Stimulated activated CD8-positive, alpha-beta memory T cell treated with anti-CD3 and anti-CD28 coated beads, Interleukin-12 subunit alpha, Interleukin-12 subunit beta, amount 100 ng/mL, for 4 hours (primary cell): ENCODE measurements around the gene MAL.

Experiments
- DNase-seq: peaks from one replicate; pipeline ENCODE4 v3.0.0-alpha.2; 2020; ENCODE audit warnings: low read depth

MAL gene

GRCh38 chr2:95025406-95026319 is at the start of gene MAL:
Gene MAL, plus strand, starts transcription at chr2:95025708. Its CDS starts 85 bp downstream, at chr2:95025793.
- peak; percentile 26 for DNase-seq

GRCh38 chr2:94977826-94978225 is 47.7 kb upstream of the MAL start:
- no peak for DNase-seq

GRCh38 chr2:94978917-94979316 is 46.6 kb upstream of the MAL start:
- DNase-seq, result no peak

DNA sequence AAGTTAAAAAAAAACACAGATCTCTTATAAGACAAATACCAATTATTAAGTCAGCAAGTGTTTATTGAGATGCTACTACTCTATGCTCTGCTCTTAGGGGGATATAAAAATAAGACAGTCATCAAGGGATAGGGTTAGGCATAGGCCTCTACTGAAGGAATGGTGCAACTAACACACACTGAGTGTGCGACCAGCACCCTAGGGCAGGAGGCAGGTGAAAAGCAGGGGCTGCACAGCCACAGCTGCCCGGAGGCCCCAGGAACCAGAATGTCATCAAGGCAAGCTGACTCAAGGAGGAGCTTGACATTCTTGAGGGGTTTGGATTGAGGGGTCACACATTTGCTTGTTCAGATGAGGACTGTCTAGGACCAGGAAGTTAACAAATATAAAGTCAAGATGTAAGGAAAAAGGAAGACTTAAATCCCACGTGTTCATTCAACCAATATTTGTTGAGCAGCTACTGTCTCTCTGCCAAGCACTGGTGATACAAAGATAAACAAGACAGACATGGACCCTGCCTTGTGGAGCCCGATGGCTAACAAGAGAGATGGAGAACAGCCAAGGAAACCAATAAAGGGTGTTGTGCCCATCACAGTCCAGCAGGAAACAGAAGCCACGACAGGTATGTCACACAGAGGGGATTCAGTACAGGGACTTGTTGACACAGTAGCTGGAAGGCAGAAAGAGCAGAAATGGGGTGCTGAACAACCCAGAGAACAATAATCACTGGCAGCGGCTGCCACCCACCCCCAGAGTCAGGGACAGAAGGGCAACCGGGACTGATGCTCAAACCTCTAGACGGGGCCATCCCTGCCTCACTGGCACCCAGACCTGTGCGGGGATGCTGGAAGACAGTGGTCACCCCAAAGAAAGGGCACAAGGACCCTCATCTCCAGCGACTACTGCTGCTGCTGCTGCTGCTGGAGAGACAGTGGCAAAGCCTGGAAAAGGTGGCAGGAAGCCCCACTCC is 45.8 kb upstream of the MAL start:
- no peak for DNase-seq

- no peak for DNase-seq
Observed at GRCh38 chr2:94980406-94980805, 45.1 kb upstream of the MAL start.

- no peak for DNase-seq
Observed at GRCh38 chr2:94982156-94982555, 43.4 kb upstream of the MAL start.

- no peak for DNase-seq
Observed at GRCh38 chr2:94982675-94983074, 42.8 kb upstream of the MAL start.

DNA sequence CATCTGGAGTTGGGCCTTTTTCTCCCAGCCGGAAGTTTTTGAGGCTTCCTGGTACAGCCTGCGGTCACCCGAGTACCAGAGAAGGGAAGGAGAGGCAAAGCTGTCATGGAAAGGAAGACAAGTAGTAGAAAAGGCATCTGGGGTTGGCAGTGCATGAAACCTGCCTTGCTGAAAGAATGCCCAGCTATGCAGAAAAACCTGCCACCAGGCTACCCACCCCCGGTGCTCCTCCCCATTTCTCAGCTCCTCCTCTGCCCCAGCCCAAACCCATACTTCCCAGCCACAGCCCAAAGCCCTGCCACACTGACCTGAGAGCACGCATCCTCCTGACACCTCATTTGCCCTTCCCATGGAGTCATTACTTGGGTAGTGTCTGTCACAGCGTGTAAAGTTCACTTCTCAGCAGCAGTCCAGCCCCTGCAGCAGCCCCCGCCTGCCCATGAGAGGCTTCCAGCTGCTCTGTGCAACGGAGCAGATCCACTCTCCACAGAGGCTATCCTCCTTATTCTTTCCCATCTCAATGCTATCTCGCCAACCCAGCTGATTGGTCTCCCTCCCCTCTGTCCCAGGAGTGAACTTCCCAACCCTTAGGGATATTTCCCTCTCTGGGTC is 40.4 kb upstream of the MAL start:
- no peak for DNase-seq

GRCh38 chr2:94985636-94986035 is 39.9 kb upstream of the MAL start:
- DNase-seq, result no peak

DNA sequence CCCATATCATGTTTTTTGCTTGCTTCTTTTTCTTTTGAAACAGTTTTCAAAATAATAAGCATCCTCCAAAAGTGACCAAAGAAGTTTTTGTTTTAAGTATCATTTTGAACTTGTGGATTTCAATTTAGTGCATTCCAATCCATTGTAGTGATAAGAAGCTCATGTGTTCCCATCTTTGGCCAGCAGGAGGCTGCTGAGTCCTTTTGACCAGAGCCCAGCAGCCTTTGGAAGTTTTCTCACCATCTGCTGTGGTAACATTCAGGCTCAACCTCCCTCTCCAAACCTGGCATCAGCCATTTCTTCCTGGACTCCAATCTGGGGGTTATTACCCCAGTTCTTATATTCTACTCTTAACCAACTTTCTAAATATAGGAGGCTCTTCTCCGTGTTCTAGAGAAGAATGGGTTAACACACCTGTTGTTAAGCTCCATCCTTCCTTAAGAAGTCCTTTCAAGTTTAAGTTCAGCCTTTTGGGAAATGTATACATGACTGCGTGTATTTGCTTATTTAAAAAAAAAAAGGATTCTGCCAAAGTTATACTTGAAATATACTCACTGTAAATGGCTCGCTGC is 39.0 kb upstream of the MAL start:
- no peak for DNase-seq

- DNase-seq, result no peak
Observed at GRCh38 chr2:94987074-94988020, 38.2 kb upstream of the MAL start.

DNA sequence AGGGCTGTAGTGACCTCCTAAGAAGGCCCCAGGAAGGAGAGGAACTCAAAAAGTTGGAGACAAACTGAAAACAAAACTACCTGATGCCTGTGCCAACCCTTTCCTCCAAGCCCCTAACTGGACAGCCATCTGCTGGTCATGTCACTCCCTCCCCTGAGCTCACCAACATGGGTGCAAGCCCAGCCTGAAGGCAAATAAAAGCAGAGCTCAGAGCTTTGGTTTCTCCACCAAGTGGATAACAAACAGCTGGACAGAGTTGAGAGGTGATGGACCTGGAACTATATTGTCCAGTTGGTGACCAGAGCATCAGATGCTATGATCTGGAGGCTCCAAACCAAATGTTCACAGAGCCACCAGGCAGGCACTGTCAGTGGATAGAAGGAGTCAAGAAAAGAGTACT is 34.6 kb upstream of the MAL start:
- DNase-seq, result no peak

DNA sequence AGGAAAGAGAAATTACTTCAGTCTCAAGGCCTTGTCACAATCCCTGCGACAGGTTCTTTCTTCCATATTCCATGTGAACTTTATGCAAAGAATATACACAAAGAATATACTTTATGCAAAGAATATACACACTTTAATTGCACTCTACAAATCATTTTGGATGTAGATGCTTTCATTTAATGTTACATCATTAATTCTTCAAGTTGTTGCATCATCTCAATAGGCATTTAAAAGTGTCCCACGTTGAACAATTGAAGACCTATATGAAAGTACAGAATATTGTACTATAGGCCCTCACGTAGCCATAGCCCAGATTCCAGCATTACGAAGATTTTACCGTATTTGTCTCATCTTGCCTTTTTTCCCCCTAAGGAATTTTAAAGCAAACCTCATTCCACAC is 33.1 kb upstream of the MAL start:
- no peak for DNase-seq

GRCh38 chr2:94993176-94994062 is 32.1 kb upstream of the MAL start:
- DNase-seq, result no peak

DNA sequence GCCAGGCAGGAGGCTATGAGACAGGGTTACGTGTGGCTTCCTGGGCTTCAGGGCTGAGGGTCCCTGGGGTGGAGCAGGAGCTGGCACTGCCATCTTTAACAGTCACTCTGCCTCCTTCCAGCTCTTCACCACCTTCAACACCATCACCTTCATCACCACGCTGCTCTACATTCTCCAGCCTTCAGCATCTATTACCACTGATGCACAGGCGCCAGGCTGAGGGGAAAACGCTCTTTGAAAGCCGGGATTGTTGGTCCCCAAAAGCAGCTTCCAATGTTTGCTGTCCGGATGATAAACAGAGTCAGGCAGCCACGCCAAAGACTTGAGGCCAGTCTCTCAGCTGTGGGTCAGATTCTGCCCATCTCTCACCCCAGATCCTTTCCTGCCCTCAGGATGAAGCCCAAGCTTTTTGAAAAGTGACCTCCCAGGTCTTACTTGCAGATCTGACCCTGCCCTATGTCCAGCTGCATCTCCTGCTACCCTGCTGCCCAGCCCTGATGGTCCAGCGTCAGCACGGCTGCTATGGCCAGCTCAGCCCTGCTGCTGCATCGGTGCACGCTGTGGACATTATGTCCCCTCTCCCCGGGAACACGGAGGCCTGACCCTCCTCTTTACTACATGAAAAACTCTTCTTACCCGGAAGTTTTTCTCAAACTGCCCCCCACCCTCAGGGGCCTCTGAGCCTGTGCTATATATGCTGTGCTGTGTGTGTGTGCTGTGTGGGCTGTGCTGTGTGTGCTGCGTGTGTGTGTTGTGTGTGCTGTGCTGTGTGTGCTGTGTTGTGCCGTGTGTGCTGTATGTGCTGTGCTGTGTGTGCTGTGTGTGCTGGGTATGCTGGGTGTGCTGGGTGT is 31.2 kb upstream of the MAL start:
- DNase-seq, result no peak

DNA sequence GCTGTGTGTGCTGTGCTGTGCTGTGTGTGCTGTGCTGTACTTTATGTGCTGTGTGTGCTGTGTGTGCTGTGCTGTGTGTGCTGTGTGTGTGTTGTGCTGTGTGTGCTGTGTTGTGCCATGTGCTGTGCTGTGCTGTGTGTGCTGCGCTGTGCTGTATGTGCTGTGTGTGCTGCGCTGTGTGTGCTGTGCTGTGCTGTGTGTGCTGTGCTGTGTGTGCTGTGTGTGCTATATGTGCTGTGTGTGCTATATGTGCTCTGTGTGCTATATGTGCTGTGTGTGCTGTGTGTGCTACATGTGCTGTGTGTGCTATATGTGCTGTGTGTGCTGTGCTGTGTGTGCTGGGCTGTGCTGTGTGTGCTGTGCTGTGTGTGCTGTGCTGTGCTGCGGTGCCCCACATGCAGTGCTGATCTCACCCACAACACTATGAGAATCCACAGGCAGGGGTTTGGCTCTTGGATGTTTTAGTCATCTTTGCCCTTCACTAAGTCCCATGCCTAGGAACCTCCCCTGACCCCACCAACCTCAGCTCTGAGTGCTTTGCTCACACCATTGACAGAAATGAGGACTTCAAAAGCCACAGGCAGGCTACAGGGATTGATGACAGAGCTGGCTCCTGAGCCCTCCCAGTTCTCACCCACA is 30.5 kb upstream of the MAL start:
- DNase-seq, result no peak

- no peak for DNase-seq
Observed at GRCh38 chr2:94995553-94996304, 29.8 kb upstream of the MAL start.
